Measurements from ENCODE around the gene XPO1.
"Not testable (repeated sequence)": the region's sequence is repeated elsewhere in the genome, so short reads cannot be mapped to it uniquely, and the experiment has no call there.

Gene XPO1

GRCh38 chr2:61536180-61536571 is 2.0 kb downstream of the XPO1 start:
- DNase-seq (ENCODE audit: low read depth in 3 of 3) = no peak

DNA sequence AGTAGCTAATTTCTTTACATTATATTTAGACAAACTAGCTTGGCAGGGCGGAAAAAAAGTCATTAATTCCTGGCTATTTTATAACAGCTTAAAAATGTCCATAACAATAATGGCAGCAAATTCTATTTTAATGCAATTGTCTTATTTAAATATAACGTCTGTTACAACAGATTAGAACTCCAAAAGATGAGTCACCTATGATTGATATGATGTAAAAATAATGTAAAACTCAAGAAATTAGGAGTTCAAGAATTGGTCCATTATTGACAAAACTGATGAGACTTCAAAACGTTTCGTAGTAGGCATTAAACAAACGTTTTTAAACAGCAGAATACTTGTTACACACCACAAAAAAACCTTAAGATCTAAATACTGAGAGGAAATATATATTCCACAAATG is 2.7 kb downstream of the XPO1 start:
- no peak for DNase-seq (ENCODE audit: low read depth in 3 of 3)

GRCh38 chr2:61534926-61535325 is 3.2 kb downstream of the XPO1 start:
- no peak for DNase-seq (ENCODE audit: low read depth in 3 of 3)

DNA sequence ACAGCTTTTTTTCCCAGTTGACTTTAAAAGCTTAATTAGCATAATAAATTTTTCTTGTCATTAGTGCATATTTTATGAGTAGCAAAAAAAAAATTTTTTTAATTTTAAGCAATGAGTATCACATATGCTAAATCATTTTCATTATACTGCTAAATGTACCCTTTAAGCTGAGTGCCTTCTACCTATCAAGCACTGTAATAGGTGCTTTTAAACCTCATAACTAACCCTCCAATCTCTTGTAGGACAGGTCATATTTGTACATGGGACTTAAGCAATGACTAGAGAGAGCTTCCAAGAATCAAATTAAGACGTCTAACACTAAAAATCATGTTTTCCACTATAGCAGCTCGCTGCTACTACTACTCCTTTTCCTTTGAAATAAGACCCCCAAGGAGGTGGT is 7.4 kb downstream of the XPO1 start:
- no peak for DNase-seq (ENCODE audit: low read depth in 3 of 3)

DNA sequence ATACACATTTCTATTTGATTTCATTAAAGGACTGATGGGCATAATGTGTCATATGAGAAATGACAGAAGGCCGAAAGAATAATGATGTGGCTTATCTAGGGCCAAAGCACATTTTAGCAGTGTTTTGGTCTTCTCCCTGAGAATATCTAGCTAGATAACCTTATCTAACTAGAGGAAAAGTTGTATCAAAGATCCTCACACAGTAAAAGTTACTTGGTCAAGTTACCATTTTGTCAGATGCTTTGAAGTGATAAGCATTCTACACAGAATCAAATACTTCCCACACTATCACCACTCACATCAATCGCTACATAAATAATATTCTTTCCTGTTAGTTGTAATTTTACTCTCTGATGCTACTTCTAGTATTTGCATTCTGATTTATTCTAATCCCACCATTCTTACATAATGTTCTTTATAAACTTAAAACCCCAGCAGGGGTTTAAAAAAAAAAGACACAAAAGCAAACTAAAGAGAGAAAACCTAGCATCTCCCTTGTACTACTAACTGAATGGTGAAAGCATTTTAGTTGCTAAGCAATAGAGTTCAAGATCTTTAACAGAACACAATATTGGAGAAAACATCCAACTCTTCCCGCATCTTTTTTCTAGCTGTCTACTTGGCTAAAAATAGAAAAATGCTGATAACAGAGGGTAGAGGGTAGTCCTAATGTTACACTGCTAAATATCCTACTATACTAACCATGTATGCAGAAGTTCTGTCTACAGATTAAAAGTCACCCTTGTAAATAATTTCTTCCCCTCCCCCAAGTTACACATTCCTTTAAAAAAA is 8.0 kb downstream of the XPO1 start:
- DNase-seq (ENCODE audit: low read depth in 3 of 3) = no peak

GRCh38 chr2:61520261-61520660 is 17.9 kb downstream of the XPO1 start:
- DNase-seq (ENCODE audit: low read depth in 3 of 3) = no peak

DNA sequence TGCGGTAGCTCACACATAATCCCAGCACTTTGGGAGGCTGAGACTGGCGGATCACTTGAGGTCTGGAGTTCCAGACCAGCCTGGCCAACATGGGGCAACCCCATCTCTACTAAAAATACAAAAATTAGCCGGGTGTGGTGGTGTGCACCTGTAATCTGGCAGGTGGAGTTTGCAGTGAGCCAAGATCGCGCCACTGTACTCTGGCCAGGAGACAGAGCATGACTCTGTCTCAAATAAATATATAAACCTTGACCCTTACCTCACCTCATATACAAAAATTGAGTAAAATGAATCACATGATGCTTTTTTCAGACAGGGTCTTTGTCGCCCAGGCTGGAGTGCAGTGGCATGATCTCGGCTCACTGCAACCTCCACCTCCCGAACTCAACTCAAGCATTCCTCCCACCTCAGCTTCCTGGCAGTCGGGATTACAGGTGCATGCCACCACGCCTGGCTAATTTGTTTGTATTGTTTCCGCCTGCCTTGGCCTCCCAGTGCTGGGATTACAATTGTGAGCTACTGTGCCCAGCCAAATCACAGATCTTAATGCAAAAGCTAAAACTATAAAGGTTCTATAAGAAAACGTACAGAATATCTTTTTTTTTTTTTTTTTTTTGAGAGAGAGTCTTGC is 25.3 kb downstream of the XPO1 start:
- no peak for DNase-seq (ENCODE audit: low read depth in 3 of 3)

DNA sequence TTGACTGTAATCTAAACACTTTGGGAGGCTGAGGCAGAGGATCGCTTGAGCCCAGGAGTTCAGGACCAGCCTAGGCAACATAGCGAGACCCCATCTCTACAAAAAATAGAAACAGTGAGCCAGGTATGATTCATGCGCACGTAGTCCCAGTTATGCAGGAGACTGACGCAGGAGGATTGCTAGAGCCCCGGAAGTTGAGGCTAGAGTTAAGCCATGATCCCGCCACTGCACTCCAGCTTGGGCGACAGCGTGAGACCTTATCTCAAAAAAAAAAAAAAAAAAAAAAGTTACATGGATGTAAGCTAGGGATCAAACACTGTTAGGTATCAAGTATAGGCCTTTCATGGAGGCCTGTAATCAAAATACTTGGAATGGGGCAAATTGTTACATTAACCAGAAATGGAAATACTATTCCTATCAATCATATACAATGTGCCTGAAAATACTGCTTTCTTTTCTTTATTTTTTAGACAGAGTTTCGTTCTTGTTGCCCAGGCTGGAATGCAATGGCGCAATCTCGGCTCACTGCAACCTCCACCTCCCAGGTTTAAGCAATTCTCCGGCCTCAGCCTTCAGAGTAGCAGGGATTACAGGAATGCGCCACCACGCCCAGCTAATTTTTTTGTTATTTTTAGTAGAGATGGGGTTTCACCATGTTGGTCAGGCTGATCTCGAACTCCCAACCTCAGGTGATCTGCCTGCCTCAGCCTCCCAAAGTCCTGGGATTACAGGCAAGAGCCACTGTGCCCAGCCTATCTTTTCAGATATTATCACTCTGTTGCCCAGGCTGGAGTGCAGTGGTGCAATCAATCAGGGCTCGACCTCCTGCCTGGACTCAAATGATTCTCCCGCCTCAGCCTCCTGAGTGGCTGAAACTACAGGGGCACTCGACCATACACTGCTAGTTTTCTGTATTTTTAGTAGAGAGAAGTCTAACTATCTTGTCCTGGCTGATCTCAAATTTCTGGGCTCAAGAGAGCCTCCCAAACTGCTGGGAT is 27.2 kb downstream of the XPO1 start:
- DNase-seq (ENCODE audit: low read depth in 3 of 3) = no peak

DNA sequence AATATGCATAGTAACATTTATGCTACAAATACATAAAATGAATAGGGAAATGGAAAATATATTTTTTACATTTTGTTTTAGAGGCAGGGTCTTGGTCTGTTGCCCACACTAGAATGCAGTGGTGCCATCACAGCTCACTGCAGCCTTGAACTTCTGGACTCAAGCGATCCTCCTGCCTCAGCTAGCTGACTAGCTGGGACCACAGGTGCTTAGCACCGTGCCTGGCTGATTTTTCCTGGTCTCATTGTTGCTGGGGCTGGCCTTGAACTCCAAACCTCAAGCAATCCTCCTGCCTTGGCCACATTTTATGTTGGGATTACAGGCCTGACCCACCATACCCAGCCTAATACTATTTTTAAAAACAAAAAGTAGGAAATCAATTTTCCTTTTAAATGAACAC is 33.2 kb downstream of the XPO1 start:
- no peak for DNase-seq (ENCODE audit: low read depth in 3 of 3)

DNA sequence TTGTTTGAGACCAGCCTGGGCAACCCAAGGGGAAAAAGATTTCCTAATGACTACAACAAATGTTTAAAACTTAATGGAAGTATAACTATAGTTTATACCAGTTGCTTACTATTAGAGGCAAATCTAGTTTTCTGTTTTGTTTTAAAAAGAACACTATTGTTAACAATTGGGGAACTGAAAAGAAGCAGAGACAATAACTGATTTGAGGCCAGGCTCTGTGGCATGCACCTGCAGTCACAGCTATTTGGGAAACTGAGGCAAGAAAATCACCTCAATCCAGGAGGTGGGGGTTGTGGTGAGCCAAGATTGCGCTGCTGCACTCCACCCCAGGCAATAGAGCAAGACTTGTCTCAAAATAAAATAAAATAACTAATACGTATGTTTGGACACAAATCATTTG is 39.1 kb downstream of the XPO1 start:
- DNase-seq (ENCODE audit: low read depth in 3 of 3) = no peak

- peak in 1 of 3 experiments; percentile 9 for DNase-seq (ENCODE audit: low read depth in 3 of 3)
Measured at GRCh38 chr2:61493523-61493942, 44.6 kb downstream of the XPO1 start.

DNA sequence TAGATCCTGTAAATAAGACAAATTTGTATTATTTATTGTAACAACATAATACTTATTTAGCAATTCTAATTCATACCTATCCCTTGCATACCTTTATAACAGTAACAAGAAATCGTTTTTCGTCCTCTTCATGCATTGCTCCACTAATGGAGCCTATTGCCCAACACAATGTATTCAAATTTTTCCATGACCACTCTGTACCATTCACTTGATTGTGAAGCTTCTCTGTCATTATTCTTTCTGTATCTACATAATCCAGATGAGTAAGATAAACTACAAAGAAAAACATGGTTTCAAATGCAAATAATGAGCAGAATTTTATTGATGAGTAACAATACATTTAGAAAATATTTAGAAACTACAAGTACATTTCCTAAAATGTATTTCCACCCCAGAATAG is 45.7 kb downstream of the XPO1 start:
- no peak for DNase-seq (ENCODE audit: low read depth in 3 of 3)

DNA sequence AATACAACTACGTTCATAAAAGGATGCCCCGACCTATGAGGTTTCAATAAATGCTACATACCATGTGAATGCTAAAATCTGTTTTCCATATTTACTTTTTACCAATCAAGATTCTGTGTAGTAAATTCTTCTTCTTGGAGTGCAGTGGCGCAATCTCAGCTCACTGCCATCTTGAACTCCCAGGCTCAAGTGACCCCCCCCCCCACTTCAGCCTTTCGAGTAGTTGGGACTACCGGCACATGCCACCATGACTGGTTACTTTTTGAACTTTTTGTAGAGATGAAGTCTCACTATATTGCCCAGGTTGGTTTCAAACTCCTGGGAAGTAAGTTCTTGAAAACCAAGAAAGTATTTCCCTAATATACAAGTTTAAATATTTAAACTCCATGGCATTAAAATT is 52.9 kb downstream of the XPO1 start:
- DNase-seq (ENCODE audit: low read depth in 3 of 3) = no peak

GRCh38 chr2:61478086-61478485 is 60.1 kb downstream of the XPO1 start:
- DNase-seq (ENCODE audit: low read depth in 3 of 3) = no peak

- not testable (repeated sequence) for DNase-seq (ENCODE audit: low read depth in 3 of 3)
Measured at GRCh38 chr2:61476929-61477589, 61.1 kb downstream of the XPO1 start.

DNA sequence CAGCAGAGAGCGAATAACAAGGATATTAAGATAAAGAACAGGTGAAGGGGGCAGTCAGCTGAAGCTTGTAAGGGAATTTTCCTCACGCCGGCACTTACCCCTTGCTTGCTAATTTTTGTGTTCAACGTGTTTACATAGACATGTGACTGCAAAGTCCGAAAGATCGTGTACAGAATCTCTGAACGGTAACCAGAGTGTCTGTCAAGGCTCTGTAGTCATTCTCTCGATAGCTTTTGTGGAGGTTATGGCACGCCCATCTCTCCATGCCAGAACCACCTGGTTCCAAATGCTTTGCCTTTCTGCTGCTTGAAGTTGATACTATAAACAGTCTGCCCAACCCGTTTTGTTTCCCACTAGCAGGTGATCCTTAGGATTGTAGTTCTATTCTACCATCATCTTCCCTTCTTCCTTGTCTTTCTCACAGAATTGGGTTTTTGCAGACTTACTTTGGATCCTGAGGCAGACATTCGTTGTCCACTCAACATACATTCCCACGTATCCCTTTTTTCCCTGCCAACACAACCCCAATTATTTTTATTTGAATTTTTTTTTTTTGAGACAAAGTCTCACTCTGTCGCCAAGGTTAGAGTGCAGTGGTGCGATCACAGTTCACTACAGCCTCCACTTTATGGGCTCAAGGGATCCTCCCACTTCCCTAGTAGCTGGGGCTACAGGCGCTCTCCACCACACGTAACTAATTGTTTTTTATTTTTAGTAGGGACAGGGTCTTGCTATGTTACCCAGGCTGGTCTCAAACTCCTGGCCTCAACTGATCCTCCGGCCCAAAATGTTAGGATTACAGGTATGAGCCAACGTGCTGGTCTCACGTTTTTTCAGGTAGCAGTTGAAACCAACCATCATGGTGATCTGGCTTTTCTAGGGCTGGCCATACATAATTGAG is 66.0 kb downstream of the XPO1 start:
- DNase-seq (ENCODE audit: low read depth in 3 of 3) = peak in 1 of 3 experiments; percentile 5

DNA sequence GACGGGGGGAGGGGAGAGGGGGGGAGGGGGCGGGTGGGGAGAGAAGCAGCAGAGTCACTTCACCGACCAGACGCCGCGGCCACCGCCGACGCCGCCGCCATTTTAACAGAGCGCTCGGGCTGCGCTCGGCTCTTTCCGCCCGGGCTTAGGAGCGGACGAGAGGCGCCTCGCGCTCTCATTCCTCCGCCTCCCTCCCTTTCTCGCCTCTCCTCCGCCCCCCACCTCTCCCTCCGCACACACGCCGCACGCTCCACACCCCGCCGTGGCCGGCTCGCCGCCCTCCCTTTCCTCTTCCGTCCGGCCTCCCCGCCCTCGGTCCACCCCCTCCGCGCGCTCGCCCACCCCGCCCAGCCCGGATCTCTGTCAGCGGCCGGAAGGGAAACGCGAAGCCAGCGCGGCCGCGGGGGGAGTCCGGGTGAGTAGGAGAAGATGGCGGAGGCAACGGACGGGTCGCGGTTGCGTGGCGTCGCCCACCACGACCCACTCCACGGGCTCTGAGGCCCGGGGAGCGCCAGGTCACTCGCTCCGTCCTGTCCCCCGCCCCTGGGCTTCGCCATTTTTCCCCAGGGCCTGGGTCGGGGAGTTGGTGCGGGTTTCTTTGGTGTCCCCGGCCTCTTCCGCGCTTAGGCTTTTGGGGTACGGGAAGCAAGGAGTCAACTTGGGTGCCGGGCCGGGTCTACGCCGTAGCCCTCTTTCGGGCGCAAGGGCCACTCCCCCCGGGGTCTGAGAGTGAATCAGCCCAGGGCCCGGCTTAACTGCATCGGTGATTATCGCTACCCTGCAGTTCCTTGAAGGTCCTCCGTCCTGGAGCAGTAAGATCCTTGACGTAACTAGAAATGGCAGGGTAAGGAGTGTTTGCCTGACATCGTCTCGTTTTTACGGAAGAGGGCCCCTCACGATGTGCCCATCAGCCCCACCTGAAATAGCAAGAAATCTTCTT is 66.9 kb downstream of the XPO1 start, which contains the start of gene USP34:
USP34 (minus strand) TSS at position 123 of the 940 bp plus-strand sequence. CDS start 395 bp downstream, outside the sequence.
- peak; percentile 80 to 91 (median 85) for DNase-seq (ENCODE audit: low read depth in 3 of 3)

DNA sequence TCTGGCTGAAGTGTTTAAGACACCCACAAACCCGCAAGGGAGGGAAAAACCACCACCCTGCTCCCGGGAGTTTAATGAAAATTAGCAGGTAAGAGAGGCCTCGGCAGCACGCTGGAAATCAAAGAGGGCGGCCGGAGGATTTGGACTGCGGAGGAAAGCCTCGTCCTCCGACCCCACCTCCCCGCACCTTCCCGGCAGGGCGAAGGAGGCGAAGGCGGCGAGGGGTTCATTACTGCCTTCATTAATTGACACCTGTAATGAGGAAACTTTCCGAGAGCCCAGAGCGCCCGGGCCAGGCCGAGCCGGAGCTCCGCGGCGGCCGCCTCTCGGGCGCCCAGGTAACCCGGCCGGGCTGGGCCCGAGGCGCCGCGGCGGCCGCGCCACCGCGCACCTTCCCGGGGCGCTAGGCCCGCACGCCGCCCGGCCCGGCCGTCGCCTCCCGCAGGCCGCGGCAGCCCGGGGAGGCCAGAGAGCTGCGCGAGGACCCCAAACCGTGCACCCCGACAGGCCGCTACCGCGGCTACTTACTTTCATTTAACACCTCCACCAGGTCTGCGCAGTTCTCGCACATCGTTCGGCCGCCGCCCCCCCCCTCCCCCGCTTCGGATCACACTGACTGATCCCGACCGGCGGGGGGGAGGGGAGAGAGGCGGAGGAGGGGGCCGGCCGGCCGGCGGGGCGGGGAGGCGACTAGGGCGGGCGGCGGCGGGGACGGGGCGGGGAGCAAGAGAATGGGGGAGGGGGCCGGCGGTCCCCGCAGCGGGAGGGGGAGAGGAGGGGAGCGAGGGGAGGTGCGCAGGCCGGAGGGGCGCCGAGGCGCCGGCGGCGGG is 67.8 kb downstream of the XPO1 start:
- peak; percentile 64 to 89 (median 72) for DNase-seq (ENCODE audit: low read depth in 3 of 3)

Data from stimulated activated CD4-positive, alpha-beta T cell treated with anti-CD3 and anti-CD28 coated beads, TNF-alpha, amount 100 ng/mL, for 24 hours (primary cell).